Caco-2 (cell line): ENCODE data around the gene FAM98C. TPM values are rescaled to one million over a fixed set of nuclear protein-coding genes. Genes with fewer than 3 reads are reported as not detected.
"Not testable (repeated sequence)": the region's sequence is repeated elsewhere in the genome, so short reads cannot be mapped to it uniquely, and the experiment has no call there.

Experiments used
- BruUV-seq: library from RNA; stranded (reverse); fragments of 400-500 nt; replicated peaks from 2 replicates; lab custom pipeline; 2021; lab: Mats Ljungman, UMichigan
- CTCF ChIA-PET: fragments of 300-600 bp; sonication (Branson Sonifier 250); formaldehyde crosslinking; loops from one replicate; lab custom pipeline; 2022; ENCODE audit warnings: antibody characterized with exemption; lab: Charles Lee
- POLR2A ChIA-PET: fragments of 300-600 bp; sonication (Branson Sonifier 250); formaldehyde crosslinking; loops from one replicate; lab custom pipeline; 2022; ENCODE audit warnings: antibody characterized with exemption; lab: Charles Lee
- DNase-seq, 2 experiments: peaks; one replicate each; pipeline versions ENCODE4 v3.0.0 to v3.0.0-alpha.2; 2020 to 2022
- H3K27me3 ChIP-seq: replicated peaks from 2 replicates; pipeline ENCODE4 v1.6.0; 2011; ENCODE audit warnings: low read length; ENCODE audit not compliant: control insufficient read depth, insufficient read depth
- H3K36me3 ChIP-seq: 2 replicates; pipeline ENCODE4 v1.5.1; 2011; ENCODE audit warnings: low read length; ENCODE audit not compliant: control insufficient read depth, insufficient read depth
- H3K4me1 ChIP-seq: fragments of 250-450 bp; sonication (Bioruptor Pico); 2 replicates; pipeline ENCODE4 v1.5.1; 2020; ENCODE audit warnings: mild to moderate bottlenecking
- H3K4me3 ChIP-seq: 2 replicates; pipeline ENCODE4 v1.5.1; 2011; ENCODE audit warnings: low read depth, mild to moderate bottlenecking, control low read depth, low read length
- H3K9me3 ChIP-seq: fragments of 250-450 bp; sonication (Bioruptor Pico); 2 replicates; pipeline ENCODE4 v1.5.1; 2020; ENCODE audit warnings: mild to moderate bottlenecking, moderate library complexity
- H3K27ac Mint-ChIP-seq: one replicate; pipeline ENCODE4 v1.8.0; 2022; ENCODE audit warnings: mixed read lengths; ENCODE audit not compliant: unreplicated experiment
- H3K27me3 Mint-ChIP-seq: one replicate; pipeline ENCODE4 v1.8.0; 2022; ENCODE audit warnings: mixed read lengths; ENCODE audit not compliant: insufficient read depth, unreplicated experiment
- H3K36me3 Mint-ChIP-seq: one replicate; pipeline ENCODE4 v1.8.0; 2022; ENCODE audit warnings: mild to moderate bottlenecking, mixed read lengths; ENCODE audit not compliant: insufficient read depth, unreplicated experiment
- H3K4me1 Mint-ChIP-seq: one replicate; pipeline ENCODE4 v1.8.0; 2022; ENCODE audit warnings: low read depth, mixed read lengths; ENCODE audit not compliant: unreplicated experiment
- H3K4me3 Mint-ChIP-seq: one replicate; pipeline ENCODE4 v1.8.0; 2022; ENCODE audit warnings: mild to moderate bottlenecking, moderate library complexity, mixed read lengths; ENCODE audit not compliant: unreplicated experiment
- H3K9me3 Mint-ChIP-seq: one replicate; pipeline ENCODE4 v1.8.0; 2022; ENCODE audit warnings: mixed read lengths; ENCODE audit not compliant: unreplicated experiment
- intact Hi-C: fragments of 100-400 bp; cut with micrococcal nuclease; formaldehyde crosslinking; loops from one replicate; pipeline ENCODE4 v1.10.0; 2022; ENCODE audit not compliant: unreplicated experiment
- total RNA-seq: library from RNA; stranded (reverse); gene quantifications from 2 replicates; pipeline ENCODE4 v1.2.3, GENCODE V29; 2022
- TF ChIP-seq, protein P1 (sequence below), 2 experiments: fragments of 200-600 bp in 1 of 2; IDR thresholded peaks; 1 replicate in 1 of 2; 2 replicates in 1 of 2; pipeline versions ENCODE4 v1.5.1 to v1.8.0; 2011 to 2022; ENCODE audit warnings: antibody characterized with exemption in 1 of 2, control low read depth in 1 of 2, inconsistent platforms in 1 of 2, low read depth in 1 of 2, low read length in 1 of 2, mild to moderate bottlenecking in 1 of 2, moderate library complexity in 1 of 2; ENCODE audit not compliant: insufficient read depth in 1 of 2, severe bottlenecking in 1 of 2, unreplicated experiment in 1 of 2

The FAM98C gene
- total RNA-seq, 1 experiment from 2014 or later, result 19.7 TPM

DNA sequence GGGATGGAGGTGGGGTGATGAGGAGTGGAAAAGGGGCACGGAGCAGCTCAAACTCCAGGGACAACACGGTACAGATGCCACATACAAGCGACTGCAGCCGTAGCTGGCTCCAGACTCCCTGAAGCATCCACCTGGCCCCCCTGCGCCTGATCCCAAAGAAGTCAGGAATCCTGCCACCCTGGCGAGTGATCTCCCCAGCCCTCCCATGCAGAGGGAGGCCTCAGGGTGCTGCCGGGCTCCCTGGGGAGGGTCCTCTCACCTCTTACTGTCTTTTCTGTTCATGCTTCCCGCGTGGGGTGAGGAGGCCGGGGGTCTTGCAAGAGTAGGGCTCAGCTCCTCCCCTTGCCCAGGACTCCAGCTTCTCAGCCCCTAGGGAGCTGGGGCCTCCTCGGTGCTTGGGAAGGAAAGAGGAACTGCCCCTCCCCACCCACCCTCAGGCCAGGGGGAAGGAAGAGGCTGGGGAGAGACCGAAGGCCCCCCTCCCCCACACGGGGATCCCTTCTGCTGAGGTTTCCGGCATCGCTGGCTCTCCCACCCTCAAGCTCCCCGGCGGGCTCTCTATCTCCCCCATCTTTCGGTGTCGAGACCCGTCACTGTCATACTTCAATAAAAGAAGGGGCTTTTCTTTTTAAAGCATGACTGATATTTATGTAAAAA, 23.0 kb downstream of the FAM98C start, which contains the start of gene RASGRP4:
TSS of gene RASGRP4 (minus strand) at position 410 of the 657 bp plus-strand sequence. CDS start at position 282, 128 bp downstream.
- H3K4me1 ChIP-seq, result no peaks in the 10 kb centered on the region
- no peak for DNase-seq
- H3K9me3 Mint-ChIP-seq, result no peaks in the 10 kb centered on the region
- POLR2A ChIA-PET, result no interaction called here
- no peaks in the 10 kb centered on the region for H3K36me3 ChIP-seq
- H3K36me3 Mint-ChIP-seq, result no peaks in the 10 kb centered on the region
- no peak within 1 kb of the TSS for H3K4me3 ChIP-seq
- intact Hi-C loops, result no loop called here
- no peak within 1 kb of the TSS for H3K4me3 Mint-ChIP-seq
- H3K9me3 ChIP-seq, result no peaks in the 10 kb centered on the region
- no peak within 1 kb of the TSS for H3K27ac Mint-ChIP-seq
- no peaks in the 10 kb centered on the region for H3K4me1 Mint-ChIP-seq
- CTCF ChIA-PET, result no interaction called here
- TF ChIP-seq, protein P1, sequence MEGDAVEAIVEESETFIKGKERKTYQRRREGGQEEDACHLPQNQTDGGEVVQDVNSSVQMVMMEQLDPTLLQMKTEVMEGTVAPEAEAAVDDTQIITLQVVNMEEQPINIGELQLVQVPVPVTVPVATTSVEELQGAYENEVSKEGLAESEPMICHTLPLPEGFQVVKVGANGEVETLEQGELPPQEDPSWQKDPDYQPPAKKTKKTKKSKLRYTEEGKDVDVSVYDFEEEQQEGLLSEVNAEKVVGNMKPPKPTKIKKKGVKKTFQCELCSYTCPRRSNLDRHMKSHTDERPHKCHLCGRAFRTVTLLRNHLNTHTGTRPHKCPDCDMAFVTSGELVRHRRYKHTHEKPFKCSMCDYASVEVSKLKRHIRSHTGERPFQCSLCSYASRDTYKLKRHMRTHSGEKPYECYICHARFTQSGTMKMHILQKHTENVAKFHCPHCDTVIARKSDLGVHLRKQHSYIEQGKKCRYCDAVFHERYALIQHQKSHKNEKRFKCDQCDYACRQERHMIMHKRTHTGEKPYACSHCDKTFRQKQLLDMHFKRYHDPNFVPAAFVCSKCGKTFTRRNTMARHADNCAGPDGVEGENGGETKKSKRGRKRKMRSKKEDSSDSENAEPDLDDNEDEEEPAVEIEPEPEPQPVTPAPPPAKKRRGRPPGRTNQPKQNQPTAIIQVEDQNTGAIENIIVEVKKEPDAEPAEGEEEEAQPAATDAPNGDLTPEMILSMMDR (IDR thresholded peaks at IDR 0.05; ENCODE audit: insufficient read depth in 1 of 2, low read depth in 1 of 2, low read length in 1 of 2, severe bottlenecking in 1 of 2, unreplicated experiment in 1 of 2), result no peak
- BruUV-seq, result no TSS peak
- no peaks in the 10 kb centered on the region for H3K27me3 ChIP-seq
- peaks cover 7% of the 10 kb centered on the region for H3K27me3 Mint-ChIP-seq

DNA sequence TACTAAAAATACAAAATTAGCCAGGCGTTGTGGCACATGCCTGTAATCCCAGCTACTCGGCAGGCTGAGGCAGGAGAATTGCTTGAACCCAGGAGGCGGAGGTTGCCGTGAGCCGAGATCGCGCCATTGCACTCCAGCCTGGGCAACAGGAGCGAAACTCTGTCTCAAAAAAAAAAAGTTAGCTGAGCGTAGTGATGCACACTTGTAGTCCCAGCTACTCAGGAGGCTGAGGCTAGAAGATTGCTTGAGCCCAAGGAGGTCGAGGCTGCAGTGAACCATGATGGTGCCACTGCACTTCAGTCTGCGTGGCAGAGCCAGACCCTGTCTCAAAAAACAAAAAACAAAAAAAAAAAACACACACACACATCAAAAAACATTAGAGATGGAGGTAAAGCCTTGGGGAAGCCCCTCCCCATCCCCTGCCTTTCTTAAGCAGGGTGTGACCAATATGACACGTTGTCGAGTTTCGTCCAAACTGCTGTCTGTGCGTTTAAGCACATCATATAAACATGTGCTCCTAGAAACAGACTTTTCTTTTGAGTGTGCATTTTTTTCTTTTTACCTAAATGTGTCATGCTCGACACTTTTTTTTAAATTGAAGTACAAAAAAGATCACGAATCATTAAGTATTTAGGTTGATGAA, 24.3 kb downstream of the FAM98C start:
- H3K27me3 ChIP-seq, CTCF ChIA-PET: not testable (repeated sequence)

DNA sequence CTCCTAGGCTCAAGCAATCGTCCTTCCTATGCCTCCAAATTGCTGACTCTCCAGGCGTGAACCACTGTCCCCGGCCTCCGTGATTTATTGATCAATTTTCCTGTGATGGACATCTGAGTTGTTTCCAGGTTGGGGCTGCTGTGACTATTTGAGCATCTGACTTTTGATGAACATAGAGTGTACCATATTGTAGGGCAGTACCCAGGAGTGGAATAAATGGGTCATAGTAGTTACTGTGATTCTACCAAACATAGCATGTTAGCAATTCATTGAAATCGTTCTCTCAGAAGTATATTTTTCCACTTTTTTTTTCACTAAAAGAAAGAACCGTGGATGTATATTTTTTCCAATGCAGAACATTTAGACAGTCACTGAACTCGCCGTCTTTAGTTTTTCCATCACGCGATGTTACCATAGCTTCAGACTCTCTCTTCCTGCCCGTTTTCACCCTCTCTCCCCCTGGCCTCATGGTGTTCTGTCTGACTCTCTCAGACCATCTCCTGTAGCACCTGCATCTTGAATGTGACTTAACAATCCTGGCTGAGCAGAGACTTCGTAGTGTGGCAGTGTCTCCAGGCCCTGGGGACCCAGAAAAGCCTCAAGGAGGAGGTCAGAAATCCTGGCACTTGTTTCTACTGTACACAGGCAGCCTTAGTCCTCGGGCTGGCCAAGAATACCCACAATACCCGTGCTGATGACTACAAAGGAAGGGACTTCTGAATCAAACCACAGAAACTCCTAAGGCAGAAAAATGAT, 26.3 kb downstream of the FAM98C start:
- no peaks in the 10 kb centered on the region for H3K36me3 ChIP-seq
- no peak overlapping the region for H3K27ac Mint-ChIP-seq
- no peaks in the 10 kb centered on the region for H3K4me1 ChIP-seq
- H3K36me3 Mint-ChIP-seq, result no peaks in the 10 kb centered on the region
- ChIA-PET POLR2A (no interaction called here), CTCF (no interaction called here)
- no peaks in the 10 kb centered on the region for H3K27me3 ChIP-seq
- H3K9me3 Mint-ChIP-seq, result no peaks in the 10 kb centered on the region
- no peaks in the 10 kb centered on the region for H3K9me3 ChIP-seq
- H3K4me3 ChIP-seq, result no peak overlapping the region
- BruUV-seq, result no TSS peak
- DNase-seq, result no peak
- TF ChIP-seq, protein P1 (IDR thresholded peaks at IDR 0.05; ENCODE audit: insufficient read depth in 1 of 2, low read depth in 1 of 2, low read length in 1 of 2, severe bottlenecking in 1 of 2, unreplicated experiment in 1 of 2), result no peak
- no peak overlapping the region for H3K4me3 Mint-ChIP-seq
- peaks cover 3% of the 10 kb centered on the region for H3K4me1 Mint-ChIP-seq
- intact Hi-C loops, result no loop called here
- H3K27me3 Mint-ChIP-seq, result peaks cover 8% of the 10 kb centered on the region

More for the DNA sequence above, 24.3 kb downstream of the FAM98C start:
- H3K4me1 Mint-ChIP-seq, H3K9me3 ChIP-seq, DNase-seq, H3K9me3 Mint-ChIP-seq, H3K4me3 Mint-ChIP-seq, H3K27me3 Mint-ChIP-seq, H3K4me1 ChIP-seq, BruUV-seq, H3K36me3 ChIP-seq, intact Hi-C loops, H3K4me3 ChIP-seq, POLR2A ChIA-PET, H3K36me3 Mint-ChIP-seq, H3K27ac Mint-ChIP-seq: not testable (repeated sequence)
